Progenitor cell of endocrine pancreas (in vitro differentiated cells): ENCODE measurements around the gene NACAD. TPM values are rescaled to one million over a fixed set of nuclear protein-coding genes. Genes with fewer than 3 reads are reported as not detected.

Source experiments
- DNase-seq: peaks from one replicate; pipeline ENCODE4 v3.0.0; 2021; ENCODE audit warnings: low spot score; ENCODE audit not compliant: unreplicated experiment
- H3K27ac Mint-ChIP-seq: 2 replicates; pipeline ENCODE4 v1.8.0; 2021; ENCODE audit warnings: mild to moderate bottlenecking, moderate library complexity, mixed read lengths
- H3K27me3 Mint-ChIP-seq: 2 replicates; pipeline ENCODE4 v1.8.0; 2021; ENCODE audit warnings: mixed read lengths
- H3K36me3 Mint-ChIP-seq: 2 replicates; pipeline ENCODE4 v1.8.0; 2022; ENCODE audit warnings: mixed read lengths; ENCODE audit not compliant: insufficient read depth
- H3K4me1 Mint-ChIP-seq: 2 replicates; pipeline ENCODE4 v1.8.0; 2021; ENCODE audit warnings: low read depth, mixed read lengths
- H3K4me3 Mint-ChIP-seq: 2 replicates; pipeline ENCODE4 v1.8.0; 2021; ENCODE audit warnings: low read depth, mild to moderate bottlenecking, moderate library complexity, mixed read lengths
- H3K9me3 Mint-ChIP-seq: 2 replicates; pipeline ENCODE4 v1.8.0; 2021; ENCODE audit warnings: low read depth, mixed read lengths
- total RNA-seq: library from RNA; stranded (reverse); gene quantifications from 2 replicates; pipeline ENCODE4 v1.2.1, GENCODE V29; 2021
- TF ChIP-seq, protein P1 (sequence below): fragments of 200-600 bp; sonication (generic); IDR thresholded peaks from one replicate; pipeline ENCODE4 v1.5.0; 2021; ENCODE audit warnings: antibody characterized with exemption, mild to moderate bottlenecking; ENCODE audit not compliant: unreplicated experiment

Gene NACAD
- total RNA-seq, 1 donor from 2014 or later, result 11.7 TPM

DNA sequence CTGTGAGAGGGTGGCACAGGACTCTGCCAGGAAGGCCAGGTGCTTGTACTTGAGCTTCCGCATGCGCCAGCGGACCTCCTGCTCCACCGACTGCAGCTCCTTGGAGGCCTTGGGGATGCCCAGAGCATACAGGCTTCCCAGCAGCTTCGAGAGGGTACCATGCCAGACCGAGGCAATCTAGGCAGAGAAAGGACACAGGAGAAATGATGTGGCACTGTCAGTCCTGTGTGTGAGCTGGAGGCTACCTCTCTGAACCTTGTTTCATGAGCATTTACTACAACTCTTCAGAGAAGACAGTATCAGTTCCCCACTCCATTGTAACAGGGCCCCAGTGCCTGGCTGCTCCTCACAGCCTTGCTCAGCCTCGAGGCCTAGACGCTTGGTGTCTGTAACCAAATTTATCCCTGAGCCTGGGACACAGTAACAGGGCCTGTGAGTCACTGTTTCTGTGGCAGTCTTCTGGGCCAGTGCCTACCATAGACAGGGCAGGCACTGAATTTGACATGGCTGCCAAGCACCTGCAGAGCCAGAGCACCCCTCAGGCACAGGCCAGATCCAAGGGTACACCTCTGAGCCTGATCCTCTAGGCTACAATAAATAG lies 16.9 kb upstream of the NACAD start:
- DNase-seq, result no peak
- Mint-ChIP-seq H3K9me3 (no peaks in the 10 kb centered on the region), H3K36me3 (peaks cover 11% of the 10 kb centered on the region)

DNA sequence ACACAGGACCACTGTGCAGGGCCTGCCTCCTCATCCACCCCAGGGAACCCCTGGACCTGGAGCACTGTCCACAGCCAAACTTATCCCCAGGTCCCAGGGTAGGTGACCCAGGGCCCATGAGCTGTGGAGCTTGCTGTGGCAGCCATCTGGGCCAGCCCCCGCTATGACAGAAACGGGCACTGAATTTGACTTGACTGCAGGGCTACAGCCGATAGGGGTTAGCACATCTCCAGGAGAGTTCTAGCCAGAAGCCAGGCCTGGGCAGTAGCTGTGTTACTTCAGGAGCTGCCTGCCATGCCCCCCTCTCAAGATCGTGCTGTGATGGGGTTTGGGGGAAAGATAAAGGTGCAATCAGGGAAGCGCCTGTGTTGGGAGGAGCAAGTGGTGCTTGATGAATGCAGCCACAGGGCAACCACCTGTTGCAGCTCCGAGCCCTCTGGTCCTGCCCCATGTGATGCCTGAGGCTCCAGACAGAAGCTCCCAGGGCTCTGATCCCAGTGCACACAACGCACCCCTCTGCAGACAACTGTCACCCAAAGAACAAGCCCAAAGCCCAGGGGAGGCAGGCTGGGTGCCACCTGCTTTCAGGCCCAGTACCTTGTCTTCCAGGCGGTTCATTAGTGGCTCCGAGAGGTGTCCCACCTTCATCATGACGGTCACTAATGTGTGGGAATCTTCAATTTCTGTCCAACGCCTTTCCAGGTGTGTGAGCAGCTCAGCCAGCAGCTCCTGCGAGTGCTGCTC lies 16.2 kb upstream of the NACAD start:
- Mint-ChIP-seq H3K27me3 (no peaks in the 10 kb centered on the region), H3K9me3 (no peaks in the 10 kb centered on the region), H3K36me3 (peaks cover 11% of the 10 kb centered on the region)

More for the DNA sequence above, 16.9 kb upstream of the NACAD start:
- H3K27ac Mint-ChIP-seq, result no peak overlapping the region
- peaks cover 4% of the 10 kb centered on the region for H3K4me1 Mint-ChIP-seq
- TF ChIP-seq, protein P1, sequence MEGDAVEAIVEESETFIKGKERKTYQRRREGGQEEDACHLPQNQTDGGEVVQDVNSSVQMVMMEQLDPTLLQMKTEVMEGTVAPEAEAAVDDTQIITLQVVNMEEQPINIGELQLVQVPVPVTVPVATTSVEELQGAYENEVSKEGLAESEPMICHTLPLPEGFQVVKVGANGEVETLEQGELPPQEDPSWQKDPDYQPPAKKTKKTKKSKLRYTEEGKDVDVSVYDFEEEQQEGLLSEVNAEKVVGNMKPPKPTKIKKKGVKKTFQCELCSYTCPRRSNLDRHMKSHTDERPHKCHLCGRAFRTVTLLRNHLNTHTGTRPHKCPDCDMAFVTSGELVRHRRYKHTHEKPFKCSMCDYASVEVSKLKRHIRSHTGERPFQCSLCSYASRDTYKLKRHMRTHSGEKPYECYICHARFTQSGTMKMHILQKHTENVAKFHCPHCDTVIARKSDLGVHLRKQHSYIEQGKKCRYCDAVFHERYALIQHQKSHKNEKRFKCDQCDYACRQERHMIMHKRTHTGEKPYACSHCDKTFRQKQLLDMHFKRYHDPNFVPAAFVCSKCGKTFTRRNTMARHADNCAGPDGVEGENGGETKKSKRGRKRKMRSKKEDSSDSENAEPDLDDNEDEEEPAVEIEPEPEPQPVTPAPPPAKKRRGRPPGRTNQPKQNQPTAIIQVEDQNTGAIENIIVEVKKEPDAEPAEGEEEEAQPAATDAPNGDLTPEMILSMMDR, result no peak
- no peak overlapping the region for H3K4me3 Mint-ChIP-seq
- no peaks in the 10 kb centered on the region for H3K27me3 Mint-ChIP-seq

GRCh38 chr7:45103958-45104843 lies 15.4 kb upstream of the NACAD start:
- Mint-ChIP-seq H3K4me3 (no peak overlapping the region), H3K9me3 (no peaks in the 10 kb centered on the region), H3K36me3 (peaks cover 12% of the 10 kb centered on the region), H3K27ac (no peak overlapping the region), H3K4me1 (no peaks in the 10 kb centered on the region), H3K27me3 (no peaks in the 10 kb centered on the region)
- TF ChIP-seq, protein P1, result no peak
- no peak for DNase-seq

More for the DNA sequence above, 16.2 kb upstream of the NACAD start:
- peaks cover under 1% of the 10 kb centered on the region for H3K4me1 Mint-ChIP-seq
- H3K27ac Mint-ChIP-seq, result no peak overlapping the region
- no peak overlapping the region for H3K4me3 Mint-ChIP-seq
- TF ChIP-seq, protein P1, result no peak
- DNase-seq, result no peak

DNA sequence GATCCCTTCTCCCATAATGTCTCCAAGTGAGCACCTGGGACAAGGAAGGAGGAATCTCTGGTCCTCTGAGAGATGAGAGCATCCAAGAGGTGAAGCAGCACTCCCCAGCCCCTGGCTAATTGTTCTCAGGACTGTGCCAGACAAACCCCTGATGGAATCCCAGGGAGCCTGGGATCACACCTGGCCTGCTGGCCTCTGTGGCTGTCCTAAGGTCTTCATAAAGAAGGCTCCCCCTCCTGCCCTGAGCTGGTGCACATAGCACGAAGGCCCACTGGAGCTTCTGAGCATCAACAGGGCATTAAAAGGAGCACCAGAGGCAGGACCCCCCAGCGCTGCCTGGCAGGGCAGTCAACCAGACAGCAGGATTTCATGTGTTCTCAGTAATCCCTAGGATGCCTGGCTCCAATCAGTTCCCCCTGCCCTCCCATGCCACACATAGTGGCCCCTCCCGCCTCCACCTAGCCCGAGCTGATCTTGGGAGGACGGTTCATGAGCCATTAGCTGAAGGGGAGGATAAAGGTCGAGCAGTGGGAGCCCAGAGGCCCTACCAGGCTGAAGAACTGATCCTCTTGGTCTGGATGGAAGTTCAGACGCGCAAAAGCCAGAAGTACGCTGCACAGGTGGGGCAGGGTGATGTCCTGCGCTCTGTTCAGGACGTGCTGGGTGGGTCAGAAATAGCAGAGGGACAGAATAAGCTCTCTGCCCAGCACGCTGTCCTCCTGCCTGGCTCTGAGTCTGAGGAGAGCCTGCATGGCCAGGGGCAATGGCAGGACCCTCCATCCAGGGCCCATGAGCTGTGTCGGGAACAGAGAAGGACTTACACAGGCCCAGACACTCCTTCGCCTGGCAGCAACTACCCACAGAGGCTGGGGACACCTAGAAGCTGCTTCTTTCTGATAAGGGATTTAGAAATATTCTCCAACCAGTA lies 14.3 kb upstream of the NACAD start:
- Mint-ChIP-seq H3K27ac (no peak overlapping the region), H3K27me3 (no peaks in the 10 kb centered on the region), H3K36me3 (peaks cover 9% of the 10 kb centered on the region), H3K9me3 (no peaks in the 10 kb centered on the region), H3K4me1 (no peaks in the 10 kb centered on the region), H3K4me3 (no peak overlapping the region)
- TF ChIP-seq, protein P1, result no peak
- DNase-seq, result no peak
